Activated T-helper 1 cell treated with Interleukin-2 at 50 U/mL for 16 hours (primary cell): Measurements from ENCODE around the gene PIGT.

Experiments used
- DNase-seq: peaks from one replicate; pipeline ENCODE4 v3.0.0-alpha.2; 2020; ENCODE audit warnings: low read depth

The PIGT gene

DNA sequence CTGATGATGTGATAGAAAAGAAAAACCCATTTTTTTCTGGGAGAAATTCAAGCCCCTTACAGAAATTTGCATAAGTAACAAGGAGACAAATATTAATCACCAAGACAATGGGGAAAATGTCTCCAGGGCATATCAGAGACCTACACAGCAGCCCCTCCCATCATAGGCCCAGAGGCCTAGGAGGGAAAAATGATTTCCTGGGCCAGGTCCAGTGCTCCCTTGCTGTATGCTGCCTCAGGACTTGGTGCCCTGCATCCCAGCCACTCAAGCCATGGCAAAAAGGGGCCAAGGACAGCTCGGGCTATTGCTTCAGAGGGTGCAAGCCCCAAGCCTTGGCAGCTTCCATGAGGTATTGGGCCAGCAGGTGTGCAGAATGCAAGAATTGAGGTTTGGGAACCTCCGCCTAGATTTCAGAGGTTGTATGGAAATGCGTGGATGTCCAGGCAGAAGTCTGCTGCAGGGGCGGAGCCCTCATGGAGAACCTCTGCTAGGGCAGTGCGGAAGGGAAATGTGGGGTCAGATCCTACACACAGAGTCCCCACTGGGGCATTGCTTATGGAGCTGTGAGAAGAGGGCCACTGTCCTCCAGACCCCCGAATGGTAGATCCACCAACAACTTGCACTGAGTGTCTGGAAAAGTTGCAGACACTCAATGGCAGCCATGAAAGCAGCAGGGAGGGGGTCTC is 15.5 kb upstream of the PIGT start:
- no peak for DNase-seq

DNA sequence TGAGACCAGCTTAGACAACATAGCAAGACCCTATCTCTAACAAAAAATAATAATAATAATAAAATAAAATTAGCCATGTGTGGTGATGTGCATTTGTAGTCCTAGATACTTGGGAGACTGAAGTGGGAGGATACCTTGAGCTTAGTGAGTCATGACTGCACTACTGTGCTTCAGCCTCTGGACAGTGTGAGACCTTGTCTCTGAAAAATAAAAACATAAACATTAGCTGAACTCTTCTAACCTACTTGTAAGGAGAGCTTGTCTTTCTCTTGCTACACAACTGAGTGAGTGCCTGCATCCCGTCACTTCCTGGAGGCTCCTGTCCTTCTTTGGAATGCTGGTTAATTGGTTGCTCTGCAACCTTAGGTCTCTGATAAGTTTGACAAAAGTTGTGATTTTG is 13.0 kb upstream of the PIGT start:
- no peak for DNase-seq

DNA sequence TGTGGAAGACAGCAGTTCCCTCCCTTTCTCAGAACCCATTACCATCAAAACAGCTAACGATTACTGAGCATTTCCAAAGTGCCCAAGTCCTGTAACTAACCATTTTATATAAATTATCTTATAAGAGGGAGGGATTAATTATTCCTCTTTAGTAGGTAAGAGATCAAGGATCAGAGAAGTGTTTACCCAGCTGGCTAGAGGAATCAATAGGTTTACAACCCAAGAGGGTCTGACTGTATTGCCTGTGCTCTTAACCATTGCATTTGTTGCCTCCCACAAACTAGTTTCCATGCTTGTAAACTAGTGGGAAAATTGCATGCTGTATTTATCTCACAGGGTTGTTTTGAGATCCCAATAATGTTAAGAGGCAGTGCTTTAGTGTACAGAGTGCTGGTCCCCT is 11.5 kb upstream of the PIGT start:
- no peak for DNase-seq

GRCh38 chr20:45405571-45406259 is 10.2 kb upstream of the PIGT start:
- no peak for DNase-seq

DNA sequence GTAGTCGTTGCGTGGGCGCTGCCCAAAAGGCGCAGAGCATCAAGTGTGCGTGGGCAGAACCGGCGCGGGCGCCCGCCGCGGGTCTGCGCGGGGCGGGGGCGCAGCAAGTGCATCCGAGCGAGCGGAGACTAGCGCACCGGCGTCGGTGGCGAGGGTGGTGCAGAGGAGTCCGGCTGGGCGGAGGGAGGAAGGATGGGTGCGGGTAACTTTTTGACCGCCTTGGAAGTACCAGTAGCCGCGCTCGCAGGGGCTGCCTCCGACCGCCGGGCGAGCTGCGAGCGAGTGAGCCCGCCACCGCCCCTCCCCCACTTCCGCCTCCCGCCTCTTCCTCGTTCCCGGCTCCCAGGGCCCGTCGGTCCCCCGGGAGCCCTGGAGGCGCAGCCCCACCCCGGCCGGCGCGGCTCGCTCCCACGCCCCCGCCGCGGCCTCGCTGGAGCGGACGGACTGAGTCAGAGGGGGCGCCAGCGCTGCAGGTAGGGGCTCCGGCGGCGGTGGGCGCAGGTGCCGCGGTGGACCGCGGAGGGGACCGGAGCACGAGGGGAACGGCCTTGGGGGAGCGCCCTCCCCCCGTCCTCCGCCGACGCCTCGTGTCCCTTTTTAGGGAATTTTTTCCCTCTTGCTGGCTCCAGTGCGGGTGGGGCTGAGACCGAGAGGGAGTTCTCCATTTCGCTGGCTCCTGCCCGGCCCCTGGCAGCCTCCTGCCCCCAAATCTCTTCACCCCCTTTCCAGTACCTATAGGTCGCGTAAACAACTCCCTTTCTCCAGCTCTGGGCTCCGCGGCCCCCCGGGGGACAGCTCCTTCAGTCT is 9.5 kb upstream of the PIGT start:
- DNase-seq, result peak; percentile 36

DNA sequence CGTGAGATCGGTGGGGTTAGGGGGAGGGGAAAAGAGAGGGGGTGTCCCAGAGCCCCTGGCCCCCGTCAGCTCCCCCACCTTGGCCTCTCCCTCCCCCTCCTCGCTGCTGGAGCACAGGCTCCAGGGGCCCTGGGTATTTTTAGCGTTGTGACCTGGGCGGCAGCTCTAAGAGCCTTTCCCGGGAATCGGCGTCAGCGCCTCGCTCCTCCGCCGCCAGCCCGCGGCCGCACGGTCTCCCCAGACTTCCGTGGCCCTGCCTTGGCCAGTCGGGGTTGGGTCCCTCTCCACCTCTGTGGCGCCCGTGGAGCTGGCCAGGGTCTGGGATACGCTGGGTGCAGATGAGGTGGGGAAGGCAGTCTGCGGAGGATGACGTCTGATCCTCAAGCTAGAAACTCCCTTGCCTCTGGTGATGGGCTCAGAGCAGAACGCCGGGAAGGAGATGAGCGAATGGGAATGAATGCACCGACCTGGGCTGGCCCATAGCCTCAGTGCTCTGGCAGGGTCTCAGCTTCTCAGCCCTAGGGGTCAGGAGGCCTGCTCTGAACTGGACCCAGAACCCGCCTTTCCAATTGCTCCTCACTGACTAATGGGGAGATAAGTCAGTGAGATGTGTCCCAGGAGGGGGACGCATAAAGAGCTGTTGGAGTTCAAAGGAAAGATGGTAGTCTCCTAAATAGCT is 8.7 kb upstream of the PIGT start:
- DNase-seq, result no peak

DNA sequence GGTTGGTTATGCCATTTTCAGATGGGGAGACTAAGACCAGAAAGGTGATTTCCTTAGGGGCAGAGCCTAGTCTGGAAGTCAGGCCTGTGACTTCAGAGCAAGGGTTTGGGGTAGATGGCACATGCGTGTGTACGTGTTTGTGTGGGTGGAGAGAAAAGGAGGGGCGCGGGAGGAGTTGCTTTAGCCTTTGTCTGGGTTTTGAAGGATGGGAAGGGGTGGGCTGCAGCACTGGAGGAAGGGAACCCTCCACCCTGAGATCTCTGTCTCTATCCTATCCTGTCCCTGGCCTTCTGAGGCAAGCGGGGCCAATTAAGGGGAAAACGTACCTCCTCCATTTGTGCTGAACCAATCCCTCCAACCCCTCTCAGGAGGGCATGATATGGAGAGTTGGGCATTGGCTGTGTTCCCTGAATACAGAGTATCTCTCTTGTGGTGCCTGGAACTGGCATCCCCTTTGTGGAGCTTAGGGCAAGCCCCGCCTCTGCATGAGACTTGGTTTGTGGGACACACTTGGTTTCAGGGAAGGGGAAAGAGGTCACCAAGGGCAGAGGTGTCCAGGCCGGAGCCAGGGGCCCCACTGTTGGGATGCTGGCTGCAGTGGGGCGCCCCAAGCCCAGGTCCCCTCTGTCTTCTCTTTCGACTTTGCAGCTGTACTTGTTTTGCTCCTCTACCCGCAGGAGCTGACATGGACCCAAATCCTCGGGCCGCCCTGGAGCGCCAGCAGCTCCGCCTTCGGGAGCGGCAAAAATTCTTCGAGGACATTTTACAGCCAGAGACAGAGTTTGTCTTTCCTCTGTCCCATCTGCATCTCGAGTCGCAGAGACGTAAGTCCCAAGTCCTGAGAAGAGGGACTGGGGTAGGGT is 7.9 kb upstream of the PIGT start, which contains the start of gene DBNDD2:
Gene DBNDD2 (plus strand): TSS at position 507 of the 863 bp plus-strand sequence. CDS start 179 bp downstream, at position 686.
- no peak for DNase-seq

DNA sequence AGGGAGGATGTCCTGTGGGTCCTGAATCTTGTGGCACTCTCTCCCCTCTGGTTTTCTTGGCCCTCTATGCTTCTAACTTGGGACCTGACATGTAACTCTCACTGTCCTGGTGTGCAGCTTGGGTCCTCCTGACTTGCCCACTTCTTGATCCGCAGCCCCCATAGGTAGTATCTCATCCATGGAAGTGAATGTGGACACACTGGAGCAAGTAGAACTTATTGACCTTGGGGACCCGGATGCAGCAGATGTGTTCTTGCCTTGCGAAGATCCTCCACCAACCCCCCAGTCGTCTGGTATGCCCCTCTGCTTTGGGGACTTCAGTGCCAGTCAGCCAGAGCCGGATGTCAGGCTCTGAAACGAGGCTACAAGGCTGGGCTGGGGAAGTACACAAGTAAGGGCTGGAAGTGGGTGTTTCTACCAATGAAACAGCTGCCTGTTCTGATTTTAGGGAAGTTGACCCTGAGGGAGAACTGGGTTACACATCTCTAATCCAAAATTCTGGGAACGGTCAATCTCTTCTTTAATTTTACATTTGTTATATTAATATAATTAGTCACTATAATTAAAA is 7.2 kb upstream of the PIGT start:
- DNase-seq, result no peak

DNA sequence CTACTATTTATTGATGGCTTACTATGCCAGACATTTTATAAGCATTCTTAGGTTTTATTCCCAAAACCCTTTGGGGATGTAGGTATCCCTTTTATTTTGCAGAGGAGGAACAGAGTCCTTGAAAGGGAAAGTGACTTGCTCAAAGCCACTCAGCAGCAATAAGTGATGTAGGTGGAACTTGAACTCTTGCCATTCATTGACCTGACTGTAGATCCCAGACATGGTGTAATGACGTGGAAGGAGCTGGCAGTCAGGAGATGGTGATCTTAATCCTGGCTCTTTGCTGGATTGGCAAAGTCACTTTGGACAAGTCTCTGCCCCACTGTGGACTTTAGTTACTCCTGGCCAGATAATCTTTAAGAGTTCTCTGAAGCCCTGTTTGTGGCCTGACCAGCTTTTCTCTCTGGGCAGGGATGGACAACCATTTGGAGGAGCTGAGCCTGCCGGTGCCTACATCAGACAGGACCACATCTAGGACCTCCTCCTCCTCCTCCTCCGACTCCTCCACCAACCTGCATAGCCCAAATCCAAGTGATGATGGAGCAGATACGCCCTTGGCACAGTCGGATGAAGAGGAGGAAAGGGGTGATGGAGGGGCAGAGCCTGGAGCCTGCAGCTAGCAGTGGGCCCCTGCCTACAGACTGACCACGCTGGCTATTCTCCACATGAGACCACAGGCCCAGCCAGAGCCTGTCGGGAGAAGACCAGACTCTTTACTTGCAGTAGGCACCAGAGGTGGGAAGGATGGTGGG is 6.2 kb upstream of the PIGT start:
- no peak for DNase-seq

GRCh38 chr20:45410887-45411286 is 5.1 kb upstream of the PIGT start:
- DNase-seq, result no peak

GRCh38 chr20:45412653-45413052 is 3.3 kb upstream of the PIGT start:
- DNase-seq, result no peak

GRCh38 chr20:45413479-45413878 is 2.5 kb upstream of the PIGT start:
- no peak for DNase-seq

- DNase-seq, result no peak
These were observed 976 bp downstream of the PIGT start for GRCh38 chr20:45416917-45417316.

- no peak for DNase-seq
These were observed 3.5 kb downstream of the PIGT start for GRCh38 chr20:45419188-45420091.

DNA sequence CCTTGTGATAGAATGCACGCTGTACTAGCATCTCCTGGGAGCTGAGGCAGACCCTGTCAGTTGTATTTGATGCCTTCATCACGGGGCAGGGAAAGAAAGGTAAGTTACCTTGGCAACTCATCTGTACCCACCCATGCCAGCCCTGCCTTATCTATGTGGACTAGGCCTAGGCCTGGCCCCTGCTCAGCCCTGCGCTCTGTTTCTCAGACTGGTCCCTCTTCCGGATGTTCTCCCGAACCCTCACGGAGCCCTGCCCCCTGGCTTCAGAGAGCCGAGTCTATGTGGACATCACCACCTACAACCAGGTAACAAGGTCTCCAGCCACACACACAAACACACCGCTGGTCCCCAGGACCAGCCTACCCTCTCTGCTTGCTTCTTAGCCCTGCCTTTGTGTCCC is 4.2 kb downstream of the PIGT start:
- no peak for DNase-seq

DNA sequence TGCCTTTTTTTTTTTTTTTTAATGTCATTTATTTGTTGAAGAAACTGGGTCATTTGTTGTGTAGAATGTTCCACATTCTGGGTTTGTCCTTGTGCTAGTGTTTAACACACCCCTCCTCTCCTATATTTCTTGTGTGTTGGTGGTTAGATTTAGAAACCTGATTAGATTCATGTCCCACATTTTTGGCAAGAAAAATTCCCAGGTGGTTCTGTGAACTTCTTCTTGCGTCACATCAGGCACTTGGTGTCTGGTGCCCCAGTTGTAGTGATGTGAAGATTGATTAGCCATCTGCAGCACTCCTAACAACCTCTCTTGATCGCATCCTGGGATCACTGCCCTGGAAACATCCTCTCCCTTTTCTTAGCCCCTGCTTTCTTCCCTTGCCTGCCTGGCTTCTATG is 7.8 kb downstream of the PIGT start:
- no peak for DNase-seq

GRCh38 chr20:45425561-45425960 is 9.6 kb downstream of the PIGT start:
- DNase-seq, result no peak

- no peak for DNase-seq
These were observed 10.5 kb downstream of the PIGT start for GRCh38 chr20:45426320-45427016.
